Trophoblast cell (in vitro differentiated cells and primary cell): ENCODE results near the gene PTPRE.

ENCODE experiments used
- DNase-seq, 2 donors: peaks; one replicate each; pipeline ENCODE4 v3.0.0-alpha.2; 2016
- H2AFZ ChIP-seq: 2 replicates; pipeline ENCODE4 v1.6.1; 2013; ENCODE audit warnings: low read length, moderate library complexity, mild to moderate bottlenecking; ENCODE audit not compliant: insufficient read depth, poor library complexity
- H2AK5ac ChIP-seq: 2 replicates; pipeline ENCODE4 v1.6.1; 2013; ENCODE audit warnings: mild to moderate bottlenecking, low read length
- H2BK120ac ChIP-seq: 2 replicates; pipeline ENCODE4 v1.6.1; 2013; ENCODE audit warnings: low read length, mild to moderate bottlenecking, moderate library complexity; ENCODE audit not compliant: insufficient read depth, poor library complexity
- H2BK12ac ChIP-seq: 2 replicates; pipeline ENCODE4 v1.6.1; 2013; ENCODE audit warnings: mild to moderate bottlenecking, low read length, moderate library complexity
- H2BK5ac ChIP-seq: 2 replicates; pipeline ENCODE4 v1.6.1; 2013; ENCODE audit warnings: low read length, low read depth, moderate library complexity, mild to moderate bottlenecking; ENCODE audit not compliant: poor library complexity
- H3K14ac ChIP-seq: 2 replicates; pipeline ENCODE4 v1.6.1; 2013; ENCODE audit warnings: mild to moderate bottlenecking, low read length
- H3K18ac ChIP-seq: 2 replicates; pipeline ENCODE4 v1.6.1; 2013; ENCODE audit warnings: mild to moderate bottlenecking, low read length
- H3K23ac ChIP-seq: 2 replicates; pipeline ENCODE4 v1.6.1; 2013; ENCODE audit warnings: low read length
- H3K27ac ChIP-seq: 2 replicates; pipeline ENCODE4 v1.5.1; 2013; ENCODE audit warnings: low read depth, mild to moderate bottlenecking, inconsistent platforms, low read length, moderate library complexity
- H3K27me3 ChIP-seq: 2 replicates; pipeline ENCODE4 v1.6.1; 2013; ENCODE audit warnings: inconsistent platforms, mild to moderate bottlenecking, low read length, moderate library complexity; ENCODE audit not compliant: insufficient read depth
- H3K36me3 ChIP-seq, 2 experiments: 1 replicate in 1 of 2; 2 replicates in 1 of 2; pipeline ENCODE4 v1.6.1; 2013; ENCODE audit warnings: low read length in 2 of 2, mild to moderate bottlenecking in 2 of 2, moderate library complexity in 1 of 2; ENCODE audit not compliant: insufficient read depth in 2 of 2, control insufficient read depth in 1 of 2
- H3K4ac ChIP-seq: 2 replicates; pipeline ENCODE4 v1.6.1; 2013; ENCODE audit warnings: low read depth, mild to moderate bottlenecking, low read length, moderate library complexity
- H3K4me1 ChIP-seq, 2 experiments: 1 replicate in 1 of 2; 2 replicates in 1 of 2; pipeline ENCODE4 v1.6.1; 2013; ENCODE audit warnings: low read length in 2 of 2, mild to moderate bottlenecking in 2 of 2, moderate library complexity in 1 of 2; ENCODE audit not compliant: insufficient read depth in 2 of 2, control insufficient read depth in 1 of 2
- H3K4me2 ChIP-seq: 2 replicates; pipeline ENCODE4 v1.6.1; 2013; ENCODE audit warnings: inconsistent platforms, mild to moderate bottlenecking, low read length, moderate library complexity
- H3K4me3 ChIP-seq: 2 replicates; pipeline ENCODE4 v1.5.1; 2013; ENCODE audit warnings: mild to moderate bottlenecking, low read depth, low read length, inconsistent platforms
- H3K79me1 ChIP-seq: one replicate; pipeline ENCODE4 v1.6.1; 2013; ENCODE audit warnings: low read length
- H3K79me2 ChIP-seq: 2 replicates; pipeline ENCODE4 v1.6.1; 2013; ENCODE audit warnings: low read length, mild to moderate bottlenecking; ENCODE audit not compliant: control insufficient read depth, insufficient read depth, poor library complexity
- H3K9ac ChIP-seq: 2 replicates; pipeline ENCODE4 v1.6.1; 2013; ENCODE audit warnings: mild to moderate bottlenecking, low read length
- H3K9me3 ChIP-seq: 2 replicates; pipeline ENCODE4 v1.6.1; 2013; ENCODE audit warnings: low read depth, mild to moderate bottlenecking, control low read depth, inconsistent platforms, low read length; ENCODE audit not compliant: insufficient read depth
- H4K12ac ChIP-seq: 2 replicates; pipeline ENCODE4 v1.6.1; 2013; ENCODE audit warnings: low read depth, mild to moderate bottlenecking, low read length, moderate library complexity
- H4K8ac ChIP-seq: 2 replicates; pipeline ENCODE4 v1.6.1; 2013; ENCODE audit warnings: low read depth, mild to moderate bottlenecking, low read length, moderate library complexity
- H4K91ac ChIP-seq: one replicate; pipeline ENCODE4 v1.6.1; 2013; ENCODE audit warnings: low read depth, mild to moderate bottlenecking, low read length, moderate library complexity
- WGBS: extraction: QIAGEN DNeasy Blood & Tissue Kit; methylation state at CpG from one replicate; pipeline ENCODE4 v1.1.7; 2013; ENCODE audit warnings: missing lambda C conversion rate; ENCODE audit not compliant: insufficient read length, insufficient coverage; ENCODE audit errors: extremely low coverage; 5-methylcytosine and 5-hydroxymethylcytosine counted together

Gene PTPRE

DNA sequence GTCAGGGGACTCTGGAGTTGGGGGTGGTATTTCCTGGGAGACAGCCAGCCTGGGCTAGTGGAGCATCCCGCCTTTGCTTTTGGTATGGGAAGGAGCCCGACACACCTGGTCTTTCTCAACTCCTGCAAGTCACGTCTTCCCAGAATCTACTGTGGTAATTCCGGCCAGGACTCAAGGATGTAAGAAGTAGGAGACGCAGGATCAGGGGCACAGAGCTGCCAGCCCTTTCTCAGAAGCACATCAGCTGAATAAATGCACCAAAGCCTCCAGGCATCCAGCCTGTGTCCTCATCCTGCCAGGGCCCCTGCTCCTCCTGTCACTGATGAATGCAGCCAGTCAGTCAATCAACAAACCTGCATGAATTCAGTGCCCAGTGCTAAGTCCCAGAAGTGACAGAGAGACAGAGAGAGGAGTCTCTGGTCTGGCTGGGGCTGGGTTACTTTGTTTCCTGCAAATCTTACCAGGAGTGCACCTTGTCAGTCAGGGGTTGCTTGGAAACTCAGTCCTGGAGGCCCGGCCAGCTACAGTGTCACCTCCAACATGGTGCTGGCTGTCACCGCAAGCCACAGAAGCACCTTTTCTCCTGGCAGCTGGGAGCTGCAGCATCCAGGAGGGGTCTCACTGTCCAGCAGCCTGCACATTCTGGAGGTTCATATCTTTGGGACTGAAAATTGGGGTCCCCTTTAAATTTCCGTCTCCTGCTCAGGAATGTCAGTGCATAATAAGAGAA, 101.8 kb downstream of the PTPRE start:
- H3K4ac ChIP-seq, result no peak overlapping the region
- no peak overlapping the region for H2AK5ac ChIP-seq
- no peak overlapping the region for H3K4me2 ChIP-seq
- no peak overlapping the region for H3K14ac ChIP-seq
- H4K8ac ChIP-seq, result no peak overlapping the region
- peaks cover 15 to 21% of the 10 kb centered on the region in 2 experiments for H3K4me1 ChIP-seq
- H3K79me1 ChIP-seq, result peaks cover 2% of the 10 kb centered on the region
- no peak overlapping the region for H3K27ac ChIP-seq
- no peak overlapping the region for H2BK12ac ChIP-seq
- H3K4me3 ChIP-seq, result peak overlapping the region; percentile 19
- no peaks in the 10 kb centered on the region for H3K27me3 ChIP-seq
- H3K36me3 ChIP-seq, result no peaks in the 10 kb centered on the region
- no peak overlapping the region for H3K18ac ChIP-seq
- H2BK120ac ChIP-seq, result no peak overlapping the region
- H3K79me2 ChIP-seq, result no peaks in the 10 kb centered on the region
- no peak overlapping the region for H3K23ac ChIP-seq
- no peak overlapping the region for H4K12ac ChIP-seq
- H4K91ac ChIP-seq, result no peak overlapping the region
- no peaks in the 10 kb centered on the region for H3K9me3 ChIP-seq
- no peak overlapping the region for H2BK5ac ChIP-seq
- no peak overlapping the region for H2AFZ ChIP-seq
- peak; percentile 9 to 17 for DNase-seq
- WGBS, result no CpG with 5 or more reads among the region's 8 CpGs
- H3K9ac ChIP-seq, result no peak overlapping the region

DNA sequence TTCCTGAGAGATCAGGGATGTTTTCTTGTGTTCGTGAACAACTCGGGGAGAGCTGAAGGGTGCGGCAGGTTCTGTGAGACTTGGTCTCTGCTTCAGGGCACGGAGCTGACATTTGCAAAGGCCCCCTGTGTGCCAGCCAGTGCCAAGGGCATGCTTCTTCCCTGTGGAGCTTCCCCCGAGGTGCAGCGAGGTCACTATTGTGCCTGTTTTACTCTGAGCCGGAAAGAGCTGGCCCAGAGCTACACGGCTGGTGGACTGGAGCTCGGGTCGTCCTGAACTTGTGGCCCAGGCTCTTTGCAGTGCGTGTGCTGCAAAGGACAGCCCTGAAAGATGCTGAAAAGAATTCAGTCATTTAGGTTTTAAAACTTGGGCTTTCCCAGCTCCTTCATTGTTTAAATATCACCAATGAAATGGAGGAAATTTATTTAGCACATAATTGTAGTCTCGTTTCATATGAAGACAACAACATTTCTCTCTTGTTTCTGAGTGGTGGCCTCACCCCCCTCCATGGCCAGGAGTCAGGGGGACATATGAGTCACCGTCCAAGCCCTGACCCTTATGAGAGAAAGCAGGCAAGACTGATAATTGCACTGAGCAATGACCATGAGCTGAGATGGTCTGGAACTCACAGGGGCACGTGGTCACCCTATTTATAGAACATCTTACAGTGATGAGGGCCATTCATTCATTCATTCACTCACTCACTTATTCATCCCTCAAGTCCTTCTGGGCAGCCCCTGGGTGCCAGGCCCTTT, 102.6 kb downstream of the PTPRE start:
- Histone ChIP-seq H3K14ac (peak overlapping the region; percentile 55), H3K23ac (no peak overlapping the region), H2AFZ (no peak overlapping the region), H2BK5ac (no peak overlapping the region), H2AK5ac (peak overlapping the region; percentile 7), H4K91ac (peak overlapping the region; percentile 81), H3K4me3 (no peak overlapping the region), H2BK12ac (peak overlapping the region; percentile 32), H3K27me3 (no peaks in the 10 kb centered on the region), H3K9ac (no peak overlapping the region), H3K27ac (no peak overlapping the region), H3K36me3 (no peaks in the 10 kb centered on the region), H3K18ac (peak overlapping the region; percentile 41), H3K4me1 (peaks cover 15 to 21% of the 10 kb centered on the region in 2 experiments), H3K4ac (peak overlapping the region; percentile 37), H3K79me2 (no peaks in the 10 kb centered on the region), H4K12ac (no peak overlapping the region), H2BK120ac (peak overlapping the region; percentile 64), H3K79me1 (peaks cover 2% of the 10 kb centered on the region), H3K9me3 (no peaks in the 10 kb centered on the region), H4K8ac (no peak overlapping the region), H3K4me2 (no peak overlapping the region)
- WGBS, result no CpG with 5 or more reads among the region's 14 CpGs
- peak in 1 of 2 donors; percentile 13 for DNase-seq

DNA sequence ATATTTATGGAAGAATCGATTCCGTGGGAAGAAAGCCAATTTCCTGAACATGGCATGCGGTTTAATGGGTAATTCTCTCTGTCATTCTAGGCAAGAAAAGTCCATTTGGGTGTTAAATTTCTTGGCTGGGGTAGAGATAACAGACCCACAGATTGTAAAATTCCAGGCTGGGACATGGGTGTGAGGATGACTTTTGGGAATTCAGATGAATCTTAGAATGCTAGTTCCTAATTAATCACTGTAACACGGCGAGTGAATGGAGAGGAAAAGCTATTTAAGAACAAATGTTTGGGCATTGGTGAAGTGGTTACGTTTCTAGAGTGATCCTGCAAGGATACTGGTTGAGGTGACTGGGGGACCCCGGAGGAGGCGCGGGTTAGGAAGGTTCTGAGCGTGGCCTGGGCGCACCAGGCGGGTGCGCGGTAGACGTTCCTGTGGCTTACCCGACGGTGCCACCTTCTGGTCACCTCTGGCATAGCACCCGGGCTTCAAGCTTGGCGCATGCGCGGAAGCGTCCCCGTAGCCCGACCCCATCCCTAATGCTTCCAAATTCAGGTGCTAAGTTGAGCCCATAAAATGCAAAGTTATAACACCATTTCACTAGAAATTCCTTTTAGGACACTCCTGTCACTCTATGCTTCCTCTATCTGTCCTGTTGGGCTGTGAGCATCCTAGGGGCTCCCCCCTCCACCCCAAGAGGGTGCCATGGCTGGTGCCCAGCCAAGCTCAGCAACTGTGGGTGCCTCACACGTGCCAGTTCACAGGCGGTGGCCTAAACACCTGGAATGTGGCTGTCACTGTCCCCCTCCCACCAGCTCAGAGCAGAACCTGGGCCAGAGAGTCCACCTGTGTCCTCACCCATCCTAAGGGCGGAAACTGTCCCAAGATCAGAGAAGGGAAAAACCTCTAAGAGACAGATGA, 104.4 kb downstream of the PTPRE start:
- Histone ChIP-seq H3K79me2 (no peaks in the 10 kb centered on the region), H2BK12ac (no peak overlapping the region), H3K23ac (no peak overlapping the region), H2AFZ (peak overlapping the region; percentile 8), H3K4ac (no peak overlapping the region), H4K8ac (no peak overlapping the region), H3K27me3 (no peaks in the 10 kb centered on the region), H3K9ac (no peak overlapping the region), H3K79me1 (peaks cover 2% of the 10 kb centered on the region), H3K18ac (no peak overlapping the region), H2AK5ac (no peak overlapping the region), H4K91ac (no peak overlapping the region), H3K4me2 (no peak overlapping the region), H3K4me1 (peaks cover 15 to 21% of the 10 kb centered on the region in 2 experiments), H3K9me3 (no peaks in the 10 kb centered on the region), H4K12ac (no peak overlapping the region), H3K4me3 (no peak overlapping the region), H2BK5ac (no peak overlapping the region), H3K27ac (no peak overlapping the region), H2BK120ac (no peak overlapping the region), H3K36me3 (no peaks in the 10 kb centered on the region), H3K14ac (no peak overlapping the region)
- DNase-seq, result peak; percentile 58 to 86
- WGBS, result no CpG with 5 or more reads among the region's 27 CpGs

DNA sequence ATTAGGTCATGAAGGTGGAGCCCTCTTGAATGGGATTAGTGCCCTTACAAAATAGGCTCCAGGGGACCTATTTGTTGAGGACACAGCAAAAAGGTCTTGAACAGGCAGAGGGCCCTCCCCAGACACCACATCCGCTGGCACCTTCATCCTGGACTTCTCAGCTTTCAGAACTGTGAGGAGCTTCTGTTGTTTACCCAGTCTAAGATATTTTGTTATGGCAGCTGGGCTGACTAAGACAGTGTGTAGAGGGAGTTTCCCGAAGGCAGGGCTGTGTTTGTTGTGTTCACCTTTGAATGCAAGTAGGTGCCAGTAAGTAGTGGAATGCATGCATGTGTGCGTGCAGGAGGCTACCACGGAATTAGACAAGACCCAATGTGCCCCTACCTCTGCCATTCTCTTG, 106.7 kb downstream of the PTPRE start:
- Histone ChIP-seq H3K79me1 (peaks cover 2% of the 10 kb centered on the region), H4K91ac (no peak overlapping the region), H4K8ac (no peak overlapping the region), H3K14ac (no peak overlapping the region), H2BK5ac (no peak overlapping the region), H3K23ac (no peak overlapping the region), H3K9ac (no peak overlapping the region), H3K4ac (no peak overlapping the region), H3K4me2 (no peak overlapping the region), H4K12ac (no peak overlapping the region), H3K18ac (no peak overlapping the region), H2AK5ac (no peak overlapping the region), H3K4me1 (peaks cover 12 to 13% of the 10 kb centered on the region in 2 experiments), H2BK120ac (no peak overlapping the region), H3K27me3 (no peaks in the 10 kb centered on the region), H3K9me3 (no peaks in the 10 kb centered on the region), H3K27ac (no peak overlapping the region), H2AFZ (no peak overlapping the region), H3K4me3 (no peak overlapping the region), H3K36me3 (no peaks in the 10 kb centered on the region), H2BK12ac (no peak overlapping the region), H3K79me2 (no peaks in the 10 kb centered on the region)
- no CpG with 5 or more reads among the region's 4 CpGs for WGBS
- DNase-seq, result no peak
